Measurements from ENCODE around the gene TIAM2.

Gene TIAM2

GRCh38 chr6:155287762-155288161 is 292.6 kb downstream of the TIAM2 start:
- no peak for TF ChIP-seq CTCF (conservative IDR thresholded peaks at IDR 0.05; ENCODE audit: low read depth, low read length)
- Histone ChIP-seq H3K9ac (no peak overlapping the region), H3K27me3 (ENCODE audit: insufficient read depth, low read depth) (no peaks in the 10 kb centered on the region), H4K20me1 (ENCODE audit: insufficient read depth) (no peaks in the 10 kb centered on the region), H3K4me2 (no peak overlapping the region), H3K79me2 (ENCODE audit: insufficient read depth, low read depth) (no peaks in the 10 kb centered on the region), H3K36me3 (ENCODE audit: insufficient read depth) (no peaks in the 10 kb centered on the region), H3K27ac (no peak overlapping the region), H2AFZ (ENCODE audit: low read depth) (no peak overlapping the region), H3K4me3 (IDR thresholded peaks at IDR 0.05; ENCODE audit: insufficient read depth, low read depth, low read length) (no peak overlapping the region), H3K4me1 (ENCODE audit: low read depth, poor library complexity, severe bottlenecking) (no peaks in the 10 kb centered on the region)

GRCh38 chr6:155290491-155290890 is 295.4 kb downstream of the TIAM2 start:
- no peak for TF ChIP-seq CTCF (conservative IDR thresholded peaks at IDR 0.05; ENCODE audit: low read depth, low read length)
- H3K79me2 ChIP-seq (ENCODE audit: insufficient read depth, low read depth) = no peaks in the 10 kb centered on the region
- no peaks in the 10 kb centered on the region for H3K27me3 ChIP-seq (ENCODE audit: insufficient read depth, low read depth)
- no peak overlapping the region for H3K4me2 ChIP-seq
- H4K20me1 ChIP-seq (ENCODE audit: insufficient read depth) = no peaks in the 10 kb centered on the region
- no peak overlapping the region for H3K9ac ChIP-seq
- no peaks in the 10 kb centered on the region for H3K36me3 ChIP-seq (ENCODE audit: insufficient read depth)
- no peaks in the 10 kb centered on the region for H3K4me1 ChIP-seq (ENCODE audit: low read depth, poor library complexity, severe bottlenecking)
- no peak overlapping the region for H3K27ac ChIP-seq
- no peak overlapping the region for H2AFZ ChIP-seq (ENCODE audit: low read depth)
- H3K4me3 ChIP-seq (IDR thresholded peaks at IDR 0.05; ENCODE audit: insufficient read depth, low read depth, low read length) = no peak overlapping the region

GRCh38 chr6:155291291-155291690 is 296.2 kb downstream of the TIAM2 start:
- Histone ChIP-seq H2AFZ (ENCODE audit: low read depth) (no peak overlapping the region), H3K79me2 (ENCODE audit: insufficient read depth, low read depth) (no peaks in the 10 kb centered on the region), H3K4me1 (ENCODE audit: low read depth, poor library complexity, severe bottlenecking) (no peaks in the 10 kb centered on the region), H3K27me3 (ENCODE audit: insufficient read depth, low read depth) (no peaks in the 10 kb centered on the region), H3K4me2 (no peak overlapping the region), H3K4me3 (IDR thresholded peaks at IDR 0.05; ENCODE audit: insufficient read depth, low read depth, low read length) (no peak overlapping the region), H3K9ac (no peak overlapping the region), H3K27ac (no peak overlapping the region), H3K36me3 (ENCODE audit: insufficient read depth) (no peaks in the 10 kb centered on the region), H4K20me1 (ENCODE audit: insufficient read depth) (no peaks in the 10 kb centered on the region)
- TF ChIP-seq CTCF (conservative IDR thresholded peaks at IDR 0.05; ENCODE audit: low read depth, low read length) = no peak

GRCh38 chr6:155292711-155293110 is 297.6 kb downstream of the TIAM2 start:
- no peak overlapping the region for H3K4me2 ChIP-seq
- H3K9ac ChIP-seq = no peak overlapping the region
- H3K27me3 ChIP-seq (ENCODE audit: insufficient read depth, low read depth) = no peaks in the 10 kb centered on the region
- no peaks in the 10 kb centered on the region for H3K36me3 ChIP-seq (ENCODE audit: insufficient read depth)
- no peaks in the 10 kb centered on the region for H3K4me1 ChIP-seq (ENCODE audit: low read depth, poor library complexity, severe bottlenecking)
- no peaks in the 10 kb centered on the region for H4K20me1 ChIP-seq (ENCODE audit: insufficient read depth)
- H3K79me2 ChIP-seq (ENCODE audit: insufficient read depth, low read depth) = no peaks in the 10 kb centered on the region
- TF ChIP-seq CTCF (conservative IDR thresholded peaks at IDR 0.05; ENCODE audit: low read depth, low read length) = no peak
- no peak overlapping the region for H3K27ac ChIP-seq
- H2AFZ ChIP-seq (ENCODE audit: low read depth) = no peak overlapping the region
- no peak overlapping the region for H3K4me3 ChIP-seq (IDR thresholded peaks at IDR 0.05; ENCODE audit: insufficient read depth, low read depth, low read length)
